Endothelial cell of umbilical vein (primary cell): ENCODE data around the gene GPN1. TPM values are rescaled to one million over a fixed set of nuclear protein-coding genes. Genes with fewer than 3 reads are reported as not detected.

Experiments used
- BruUV-seq: library from RNA; stranded (reverse); fragments of 400-500 nt; replicated peaks from 2 replicates; lab custom pipeline; 2021; lab: Mats Ljungman, UMichigan
- CTCF ChIA-PET: fragments of 300-600, 350-600 bp; sonication (Branson Sonifier 250); formaldehyde crosslinking; loops from one replicate; lab custom pipeline; 2021; ENCODE audit warnings: antibody characterized with exemption, inconsistent platforms; lab: Charles Lee
- POLR2A ChIA-PET: fragments of 300-600, 350-600 bp; sonication (Branson Sonifier 250); formaldehyde crosslinking; loops from one replicate; lab custom pipeline; 2021; ENCODE audit warnings: antibody characterized with exemption, inconsistent platforms; lab: Charles Lee
- DNase-seq: peaks from one replicate; pipeline ENCODE4 v3.0.0-alpha.2; 2011; ENCODE audit warnings: low read depth, low spot score
- FAIRE-seq: peaks from 2 replicates; lab custom pipeline; 2011; peaks lifted over from hg19 to GRCh38; lab: Jason Lieb, UNC
- H2AFZ ChIP-seq: 2 replicates; pipeline ENCODE4 v1.6.0; 2012; ENCODE audit warnings: low read depth, low read length, control low read depth, inconsistent platforms
- H3K27ac ChIP-seq: 2 replicates; pipeline ENCODE4 v1.5.1; 2011; ENCODE audit warnings: low read depth, mild to moderate bottlenecking, control low read depth, low read length, moderate library complexity; ENCODE audit not compliant: insufficient read depth
- H3K27me3 ChIP-seq, 2 experiments: 2 replicates each; pipeline versions ENCODE4 v1.6.0 to v1.6.1; 2011; ENCODE audit warnings: low read length in 2 of 2, mixed read lengths in 1 of 2; ENCODE audit not compliant: control insufficient read depth in 2 of 2, insufficient read depth in 2 of 2
- H3K36me3 ChIP-seq, 2 experiments: 2 replicates in 1 of 2; 3 replicates in 1 of 2; pipeline ENCODE4 v1.5.1; 2011; ENCODE audit warnings: low read length in 2 of 2, mild to moderate bottlenecking in 1 of 2, moderate library complexity in 1 of 2; ENCODE audit not compliant: control insufficient read depth in 2 of 2, insufficient read depth in 2 of 2; ENCODE audit errors: extremely low read depth in 1 of 2
- H3K4me1 ChIP-seq: 3 replicates; pipeline ENCODE4 v1.5.1; 2011; ENCODE audit warnings: mild to moderate bottlenecking, low read length; ENCODE audit not compliant: control insufficient read depth, insufficient read depth; ENCODE audit errors: extremely low read depth
- H3K4me2 ChIP-seq: 2 replicates; pipeline ENCODE4 v1.6.1; 2011; ENCODE audit warnings: low read length, control low read depth, mixed read lengths; ENCODE audit not compliant: insufficient read depth
- H3K4me3 ChIP-seq, 3 experiments: fragments of 200-600 bp in 1 of 3; sonication (generic), shearing (Covaris generic) in 1 of 3; replicated peaks in 1 of 3; 2 replicates each; pipeline ENCODE4 v1.5.1; 2011 to 2016; ENCODE audit warnings: control low read depth in 3 of 3, low read length in 3 of 3, mild to moderate bottlenecking in 2 of 3, inconsistent platforms in 1 of 3, low read depth in 1 of 3, moderate library complexity in 1 of 3; ENCODE audit not compliant: insufficient read depth in 1 of 3
- H3K79me2 ChIP-seq: 2 replicates; pipeline ENCODE4 v1.6.0; 2012; ENCODE audit warnings: low read length, inconsistent platforms; ENCODE audit not compliant: control insufficient read depth, insufficient read depth
- H3K9ac ChIP-seq: replicated peaks from 2 replicates; pipeline ENCODE3; 2011; ENCODE audit warnings: low read length, control low read depth; ENCODE audit not compliant: insufficient read depth; ENCODE audit errors: extremely low read depth
- H3K9me1 ChIP-seq: replicated peaks from 3 replicates; pipeline ENCODE4 v1.6.0; 2011; ENCODE audit warnings: mild to moderate bottlenecking, low read length; ENCODE audit not compliant: control insufficient read depth, insufficient read depth; ENCODE audit errors: extremely low read depth
- H3K9me3 ChIP-seq: replicated peaks from 2 replicates; pipeline ENCODE4 v1.5.1; 2012; ENCODE audit warnings: low read length, inconsistent platforms; ENCODE audit not compliant: control insufficient read depth, insufficient read depth
- H4K20me1 ChIP-seq: replicated peaks from 2 replicates; pipeline ENCODE3; 2011; ENCODE audit warnings: mild to moderate bottlenecking, low read length; ENCODE audit not compliant: control insufficient read depth, insufficient read depth; ENCODE audit errors: extremely low read depth
- EZH2 ChIP-seq: IDR thresholded peaks from 2 replicates; pipeline ENCODE4 v1.6.1; 2012; ENCODE audit warnings: borderline replicate concordance, low read depth, mild to moderate bottlenecking, moderate library complexity, low read length, inconsistent platforms; ENCODE audit not compliant: severe bottlenecking
- FOS ChIP-seq: IDR thresholded peaks from 2 replicates; pipeline ENCODE4 v1.6.1; 2011; ENCODE audit warnings: mild to moderate bottlenecking, low read length, moderate library complexity, borderline replicate concordance; ENCODE audit not compliant: insufficient read depth
- GATA2 ChIP-seq: IDR thresholded peaks from 2 replicates; pipeline ENCODE4 v1.7.0; 2011; ENCODE audit warnings: low read depth, mild to moderate bottlenecking, moderate library complexity, mixed read lengths, low read length; ENCODE audit not compliant: insufficient read length, insufficient read depth
- JUN ChIP-seq: IDR thresholded peaks from 2 replicates; pipeline ENCODE4 v1.6.1; 2011; ENCODE audit warnings: borderline replicate concordance, low read depth; ENCODE audit not compliant: insufficient read length, insufficient read depth
- MYC ChIP-seq: IDR thresholded peaks from one replicate; pipeline ENCODE4 v1.6.1; 2011; ENCODE audit warnings: mild to moderate bottlenecking, low read depth, low read length
- POLR2A ChIP-seq: IDR thresholded peaks from 2 replicates; pipeline ENCODE4 v1.6.1; 2012; ENCODE audit warnings: low read depth, mild to moderate bottlenecking, control low read depth, low read length
- POLR2AphosphoS5 ChIP-seq: IDR thresholded peaks from 2 replicates; pipeline ENCODE4 v1.6.1; 2012; ENCODE audit warnings: low read depth, mild to moderate bottlenecking, control low read depth, low read length, moderate library complexity; ENCODE audit not compliant: insufficient read depth
- dilution Hi-C: fragments of 300-500 bp; cut with MboI; formaldehyde crosslinking; loops from one replicate; pipeline ENCODE4 v1.15.0; 2019; ENCODE audit warnings: low sequenced_read_pairs; ENCODE audit not compliant: extremely low pct_ligation_motif_present
- intact Hi-C: fragments of 100-400 bp; cut with micrococcal nuclease; formaldehyde crosslinking; loops from one replicate; pipeline ENCODE4 v1.10.0; 2022
- polyA plus RNA-seq, 4 experiments: library from polyadenylated mRNA; depleted of rRNA in 3 of 4; stranded (reverse) in 3 of 4; unstranded in 1 of 4; fragments of >200 nt; gene quantifications; 2 replicates each; pipeline versions ENCODE4 v1.2.1 to v1.2.3, GENCODE V29; 2011 to 2012; ENCODE audit warnings: missing spikeins in 1 of 4
- total RNA-seq: library from RNA; stranded (reverse); gene quantifications from 2 replicates; pipeline ENCODE4 v1.2.3, GENCODE V29; 2021
- TF ChIP-seq, protein P1 (sequence below): IDR thresholded peaks from 2 replicates; pipeline ENCODE4 v1.6.1; 2011; ENCODE audit not compliant: insufficient read depth, insufficient read length
- TF ChIP-seq, protein P2 (sequence below), 2 donors: IDR thresholded peaks; 1 replicate in 1 of 2; 2 replicates in 1 of 2; pipeline ENCODE4 v1.5.1; 2011; ENCODE audit warnings: low read length in 2 of 2, mild to moderate bottlenecking in 2 of 2, moderate library complexity in 2 of 2, control low read depth in 1 of 2, inconsistent platforms in 1 of 2, low read depth in 1 of 2; ENCODE audit not compliant: insufficient read depth in 1 of 2; ENCODE audit errors: extremely low read depth in 1 of 2

Gene GPN1
- total and polyA plus RNA-seq, 2 donors (not counting 3 experiments of a cell fraction or from before 2014, with no cell fraction given), result 35.4 to 45.5 TPM

DNA sequence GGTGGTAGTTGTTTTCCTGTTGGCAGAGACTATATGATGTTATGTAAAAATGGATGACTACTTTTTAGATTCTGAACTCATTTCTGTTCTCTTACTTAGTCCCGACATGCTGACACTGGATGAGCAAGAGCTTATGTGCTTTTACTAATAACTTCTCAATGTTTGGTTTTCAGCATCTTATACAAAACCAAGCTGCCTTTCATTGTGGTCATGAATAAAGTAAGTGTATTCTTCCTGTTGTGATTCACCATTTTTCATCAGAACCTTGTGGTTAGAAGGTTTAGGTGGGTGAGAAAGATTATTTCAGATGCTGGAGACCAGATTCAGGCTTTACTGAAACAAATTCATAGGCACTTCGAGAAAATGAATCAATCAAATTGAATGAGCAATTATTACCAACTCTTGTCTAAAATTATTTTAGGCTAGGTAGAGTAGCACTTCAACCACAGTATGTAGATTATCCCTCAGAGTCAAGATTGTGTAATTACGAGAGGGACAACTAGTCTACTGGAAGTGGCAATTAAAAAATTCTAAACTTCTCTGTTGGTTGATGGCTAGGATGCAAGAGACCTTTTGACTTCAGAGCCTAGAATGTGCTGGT lies 9.3 kb downstream of the GPN1 start:
- Histone ChIP-seq H3K27ac (no peak overlapping the region), H4K20me1 (no peaks in the 10 kb centered on the region), H3K4me1 (no peaks in the 10 kb centered on the region), H3K36me3 (peaks cover 21 to 31% of the 10 kb centered on the region in 2 experiments), H3K27me3 (no peaks in the 10 kb centered on the region), H2AFZ (no peak overlapping the region), H3K4me2 (no peak overlapping the region), H3K79me2 (no peaks in the 10 kb centered on the region), H3K4me3 (no peak overlapping the region), H3K9me3 (no peaks in the 10 kb centered on the region), H3K9ac (no peak overlapping the region), H3K9me1 (no peaks in the 10 kb centered on the region)
- DNase-seq, result no peak
- TF ChIP-seq, protein P1, sequence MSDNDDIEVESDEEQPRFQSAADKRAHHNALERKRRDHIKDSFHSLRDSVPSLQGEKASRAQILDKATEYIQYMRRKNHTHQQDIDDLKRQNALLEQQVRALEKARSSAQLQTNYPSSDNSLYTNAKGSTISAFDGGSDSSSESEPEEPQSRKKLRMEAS, result no peak
- no peak for TF ChIP-seq MYC
- TF ChIP-seq, protein P2, sequence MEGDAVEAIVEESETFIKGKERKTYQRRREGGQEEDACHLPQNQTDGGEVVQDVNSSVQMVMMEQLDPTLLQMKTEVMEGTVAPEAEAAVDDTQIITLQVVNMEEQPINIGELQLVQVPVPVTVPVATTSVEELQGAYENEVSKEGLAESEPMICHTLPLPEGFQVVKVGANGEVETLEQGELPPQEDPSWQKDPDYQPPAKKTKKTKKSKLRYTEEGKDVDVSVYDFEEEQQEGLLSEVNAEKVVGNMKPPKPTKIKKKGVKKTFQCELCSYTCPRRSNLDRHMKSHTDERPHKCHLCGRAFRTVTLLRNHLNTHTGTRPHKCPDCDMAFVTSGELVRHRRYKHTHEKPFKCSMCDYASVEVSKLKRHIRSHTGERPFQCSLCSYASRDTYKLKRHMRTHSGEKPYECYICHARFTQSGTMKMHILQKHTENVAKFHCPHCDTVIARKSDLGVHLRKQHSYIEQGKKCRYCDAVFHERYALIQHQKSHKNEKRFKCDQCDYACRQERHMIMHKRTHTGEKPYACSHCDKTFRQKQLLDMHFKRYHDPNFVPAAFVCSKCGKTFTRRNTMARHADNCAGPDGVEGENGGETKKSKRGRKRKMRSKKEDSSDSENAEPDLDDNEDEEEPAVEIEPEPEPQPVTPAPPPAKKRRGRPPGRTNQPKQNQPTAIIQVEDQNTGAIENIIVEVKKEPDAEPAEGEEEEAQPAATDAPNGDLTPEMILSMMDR (IDR thresholded peaks at IDR 0.05; ENCODE audit: extremely low read depth in 1 of 2, insufficient read depth in 1 of 2, low read depth in 1 of 2, low read length in 2 of 2), result no peak
- TF ChIP-seq JUN, result no peak
- TF ChIP-seq GATA2, result no peak
- no peak for TF ChIP-seq POLR2AphosphoS5
- no peak for TF ChIP-seq POLR2A
- no peak for TF ChIP-seq FOS
- no peak for TF ChIP-seq EZH2
- dilution Hi-C loops, result no loop called here
- POLR2A ChIA-PET, result no interaction called here
- CTCF ChIA-PET, result interaction anchor here (1.4 to 1.6 kb wide), 2 partner anchors 9 to 17 kb away, joined by 3 read pairs; partner anchors contain the start of genes CCDC121 and GPN1
- no TSS peak for BruUV-seq
- intact Hi-C loops, result no loop called here
- no peak for FAIRE-seq
